Lower leg skin (tissue), 4 donors: ENCODE measurements around the gene EME2. TPM values are rescaled to one million over a fixed set of nuclear protein-coding genes. Genes with fewer than 3 reads are reported as not detected.

Experiments
- DNase-seq, 2 donors: peaks; one replicate each; pipeline ENCODE4 v3.0.0-alpha.2; 2019; ENCODE audit warnings: low spot score in 2 of 2
- H3K4me3 ChIP-seq: fragments of 200-600 bp; sonication (generic); 2 replicates; pipeline ENCODE4 v1.5.1; 2017; ENCODE audit warnings: mild to moderate bottlenecking, low read depth; ENCODE audit not compliant: poor library complexity, severe bottlenecking
- POLR2A ChIP-seq, 2 donors: fragments of 450-650 bp; IDR thresholded peaks; one replicate each; pipeline ENCODE4 v1.6.1; 2016 to 2017; ENCODE audit warnings: antibody characterized with exemption in 2 of 2, mild to moderate bottlenecking in 1 of 2, moderate library complexity in 1 of 2
- WGBS, 2 donors: methylation state at CpG; one replicate each; pipeline ENCODE4 v1.1.5; 2018; 5-methylcytosine and 5-hydroxymethylcytosine counted together
- intact Hi-C: fragments of 100-400 bp; cut with DNase I; formaldehyde crosslinking; loops from one replicate; pipeline ENCODE4 v1.15.0; 2023; ENCODE audit warnings: low total_unique reads
- total RNA-seq, 4 donors: library from RNA; depleted of rRNA; stranded (reverse); fragments of >200 nt; gene quantifications; one replicate each; pipeline ENCODE4 v1.1.0, GENCODE V29; 2016
- TF ChIP-seq, protein P1 (sequence below), 3 donors: fragments of 450-650 bp; IDR thresholded peaks; one replicate each; pipeline ENCODE4 v1.5.1; 2016; ENCODE audit warnings: antibody characterized with exemption in 3 of 3, mild to moderate bottlenecking in 3 of 3, moderate library complexity in 2 of 3

Gene EME2
- total RNA-seq, 4 donors from 2014 or later: 7.6 to 22.3 (median 13.0) TPM

DNA sequence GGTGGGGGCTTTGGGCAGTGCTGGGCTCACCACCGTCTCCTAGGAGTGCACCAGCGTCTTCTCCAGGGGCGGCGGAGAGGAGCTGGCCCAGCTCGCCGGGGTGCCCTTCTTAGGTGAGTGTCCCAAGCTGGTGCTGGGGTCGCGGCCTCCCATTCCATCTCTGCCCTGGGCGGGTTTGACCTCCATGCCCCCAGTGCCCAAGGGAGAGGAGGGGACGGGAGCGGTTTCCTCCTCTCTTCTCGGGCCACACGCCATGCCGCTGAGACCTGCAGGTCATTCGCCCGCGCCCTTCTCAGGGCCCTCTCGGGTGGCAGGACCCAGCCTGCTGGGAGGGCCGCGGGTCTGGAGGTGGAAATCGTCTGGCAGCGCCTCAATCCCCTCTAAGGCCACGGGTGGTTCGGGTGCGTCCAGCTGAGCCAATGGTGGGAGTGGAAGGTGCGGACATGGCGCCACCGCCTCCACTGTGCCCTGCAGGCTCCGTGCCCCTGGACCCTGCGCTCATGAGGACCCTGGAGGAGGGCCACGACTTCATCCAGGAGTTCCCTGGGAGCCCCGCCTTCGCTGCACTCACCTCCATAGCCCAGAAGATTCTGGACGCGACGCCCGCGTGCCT lies 15.6 kb downstream of the EME2 start:
- intact Hi-C loops: no loop called here
- peak in 1 of 2 donors; percentile 85 for DNase-seq
- 70 to 80% methylated on average over 28 to 32 of the region's 38 CpGs for WGBS, 2 donors
- H3K4me3 ChIP-seq: no peak overlapping the region
- TF ChIP-seq POLR2A (IDR thresholded peaks at IDR 0.05): no peak
- TF ChIP-seq, protein P1, sequence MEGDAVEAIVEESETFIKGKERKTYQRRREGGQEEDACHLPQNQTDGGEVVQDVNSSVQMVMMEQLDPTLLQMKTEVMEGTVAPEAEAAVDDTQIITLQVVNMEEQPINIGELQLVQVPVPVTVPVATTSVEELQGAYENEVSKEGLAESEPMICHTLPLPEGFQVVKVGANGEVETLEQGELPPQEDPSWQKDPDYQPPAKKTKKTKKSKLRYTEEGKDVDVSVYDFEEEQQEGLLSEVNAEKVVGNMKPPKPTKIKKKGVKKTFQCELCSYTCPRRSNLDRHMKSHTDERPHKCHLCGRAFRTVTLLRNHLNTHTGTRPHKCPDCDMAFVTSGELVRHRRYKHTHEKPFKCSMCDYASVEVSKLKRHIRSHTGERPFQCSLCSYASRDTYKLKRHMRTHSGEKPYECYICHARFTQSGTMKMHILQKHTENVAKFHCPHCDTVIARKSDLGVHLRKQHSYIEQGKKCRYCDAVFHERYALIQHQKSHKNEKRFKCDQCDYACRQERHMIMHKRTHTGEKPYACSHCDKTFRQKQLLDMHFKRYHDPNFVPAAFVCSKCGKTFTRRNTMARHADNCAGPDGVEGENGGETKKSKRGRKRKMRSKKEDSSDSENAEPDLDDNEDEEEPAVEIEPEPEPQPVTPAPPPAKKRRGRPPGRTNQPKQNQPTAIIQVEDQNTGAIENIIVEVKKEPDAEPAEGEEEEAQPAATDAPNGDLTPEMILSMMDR (IDR thresholded peaks at IDR 0.05): no peak

GRCh38 chr16:1788708-1789100 lies 16.1 kb downstream of the EME2 start:
- 28 to 58% methylated on average over 12 to 17 of the region's 19 CpGs for WGBS, 2 donors

DNA sequence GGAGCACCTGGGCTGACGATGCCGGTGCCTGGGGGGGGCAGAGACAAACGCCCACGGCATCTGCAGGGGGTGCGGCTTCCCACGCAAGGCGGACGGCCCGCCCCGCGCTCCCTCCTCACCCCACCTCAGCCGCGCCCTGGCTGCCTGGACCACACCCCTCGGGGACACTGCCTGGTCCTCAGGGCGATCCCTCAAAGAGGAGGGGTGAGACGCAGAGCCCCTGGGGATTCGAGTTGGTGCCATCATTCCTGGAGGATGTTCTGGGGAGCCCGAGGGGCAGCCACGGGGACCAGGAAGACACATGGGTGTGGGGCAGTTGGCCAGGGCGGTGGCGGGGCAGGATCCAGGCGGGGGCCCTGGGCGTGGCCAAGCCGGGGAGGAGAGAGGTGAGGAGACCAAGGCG lies 17.0 kb downstream of the EME2 start:
- no peak overlapping the region for H3K4me3 ChIP-seq
- TF ChIP-seq, protein P1 (IDR thresholded peaks at IDR 0.05): no peak
- TF ChIP-seq POLR2A (IDR thresholded peaks at IDR 0.05): no peak
- DNase-seq: peak in 1 of 2 donors; percentile 85
- intact Hi-C loops: no loop called here
- 60 to 76% methylated on average over 11 to 25 of the region's 25 CpGs for WGBS, 2 donors

More at GRCh38 chr16:1788708-1789100, 16.1 kb downstream of the EME2 start:
- no peak for DNase-seq
- intact Hi-C loops: no loop called here
- no peak overlapping the region for H3K4me3 ChIP-seq
- no peak for TF ChIP-seq POLR2A (IDR thresholded peaks at IDR 0.05)
- TF ChIP-seq, protein P1 (IDR thresholded peaks at IDR 0.05): no peak

DNA sequence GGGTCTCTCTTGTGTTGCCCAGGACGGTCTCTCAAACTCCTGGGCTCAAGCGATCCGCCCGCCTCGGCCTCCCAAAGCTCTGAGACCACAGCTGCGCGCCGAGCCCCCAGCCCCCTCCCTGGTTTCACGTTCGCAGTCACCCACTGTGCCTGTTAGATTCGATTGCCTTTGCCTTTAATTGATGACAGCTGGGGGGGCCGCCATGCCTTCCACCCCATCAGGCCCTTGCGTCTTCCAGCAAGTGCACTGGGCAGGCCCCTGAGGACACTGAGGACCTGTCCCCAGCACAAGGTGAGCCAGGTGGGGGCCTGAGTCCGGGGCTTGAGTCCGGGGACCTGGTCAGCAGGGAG lies 17.6 kb downstream of the EME2 start:
- no peak for TF ChIP-seq POLR2A (IDR thresholded peaks at IDR 0.05)
- TF ChIP-seq, protein P1 (IDR thresholded peaks at IDR 0.05): no peak
- DNase-seq: no peak
- 89 to 93% methylated on average over 15 of the region's 15 CpGs for WGBS, 2 donors
- H3K4me3 ChIP-seq: no peak overlapping the region
- intact Hi-C loops: no loop called here

GRCh38 chr16:1790611-1791255 lies 18.1 kb downstream of the EME2 start:
- intact Hi-C loops: no loop called here
- H3K4me3 ChIP-seq: no peak overlapping the region
- 89 to 95% methylated on average over 22 to 38 of the region's 44 CpGs for WGBS, 2 donors
- TF ChIP-seq, protein P1 (IDR thresholded peaks at IDR 0.05): no peak
- no peak for TF ChIP-seq POLR2A (IDR thresholded peaks at IDR 0.05)
- DNase-seq: no peak
